Measurements from ENCODE around the gene ARL15.

The ARL15 gene

GRCh38 chr5:53879708-53880323, 430.6 kb downstream of the ARL15 start:
- Histone ChIP-seq H4K8ac (ENCODE audit: low read depth, low read length) (no peak overlapping the region), H3K18ac (ENCODE audit: low read length) (no peak overlapping the region), H3K27me3 (ENCODE audit: insufficient read depth, low read length) (no peaks in the 10 kb centered on the region), H3K4me3 (ENCODE audit: low read depth, low read length) (no peak overlapping the region), H3K14ac (ENCODE audit: low read length) (no peak overlapping the region), H2BK5ac (ENCODE audit: low read depth, low read length, poor library complexity) (no peak overlapping the region), H2BK120ac (ENCODE audit: insufficient read depth, low read length, poor library complexity) (no peak overlapping the region), H3K27ac (ENCODE audit: low read depth, low read length) (no peak overlapping the region), H4K91ac (ENCODE audit: low read depth, low read length) (no peak overlapping the region), H3K23ac (ENCODE audit: low read length) (no peak overlapping the region), H3K79me1 (ENCODE audit: low read length) (no peaks in the 10 kb centered on the region), H3K9me3 (ENCODE audit: insufficient read depth, low read depth, low read length) (no peaks in the 10 kb centered on the region), H3K4me2 (ENCODE audit: low read length) (no peak overlapping the region), H3K4me1 (ENCODE audit: control insufficient read depth in 1 of 2, insufficient read depth in 2 of 2, low read length in 2 of 2) (no peaks in the 10 kb centered on the region), H2AK5ac (ENCODE audit: low read length) (no peak overlapping the region), H3K36me3 (ENCODE audit: control insufficient read depth in 1 of 2, insufficient read depth in 2 of 2, low read length in 2 of 2) (no peaks in the 10 kb centered on the region), H3K4ac (ENCODE audit: low read depth, low read length) (no peak overlapping the region), H3K79me2 (ENCODE audit: control insufficient read depth, insufficient read depth, low read length, poor library complexity) (no peaks in the 10 kb centered on the region), H3K9ac (ENCODE audit: low read length) (no peak overlapping the region), H4K12ac (ENCODE audit: low read depth, low read length) (no peak overlapping the region), H2BK12ac (ENCODE audit: low read length) (no peak overlapping the region), H2AFZ (ENCODE audit: insufficient read depth, low read length, poor library complexity) (no peak overlapping the region)
- WGBS (ENCODE audit: extremely low coverage, insufficient coverage, insufficient read length) = no CpG with 5 or more reads among the region's 5 CpGs
- no peak for DNase-seq

- Histone ChIP-seq H3K9me3 (ENCODE audit: insufficient read depth, low read depth, low read length) (peaks cover 3% of the 10 kb centered on the region), H3K27ac (ENCODE audit: low read depth, low read length) (no peak overlapping the region), H3K4ac (ENCODE audit: low read depth, low read length) (no peak overlapping the region), H3K4me3 (ENCODE audit: low read depth, low read length) (no peak overlapping the region), H3K27me3 (ENCODE audit: insufficient read depth, low read length) (no peaks in the 10 kb centered on the region), H2BK12ac (ENCODE audit: low read length) (no peak overlapping the region), H2BK5ac (ENCODE audit: low read depth, low read length, poor library complexity) (no peak overlapping the region), H3K14ac (ENCODE audit: low read length) (no peak overlapping the region), H2AFZ (ENCODE audit: insufficient read depth, low read length, poor library complexity) (no peak overlapping the region), H3K36me3 (ENCODE audit: control insufficient read depth in 1 of 2, insufficient read depth in 2 of 2, low read length in 2 of 2) (no peaks in the 10 kb centered on the region), H3K79me1 (ENCODE audit: low read length) (no peaks in the 10 kb centered on the region), H4K8ac (ENCODE audit: low read depth, low read length) (no peak overlapping the region), H2BK120ac (ENCODE audit: insufficient read depth, low read length, poor library complexity) (no peak overlapping the region), H3K4me1 (ENCODE audit: control insufficient read depth in 1 of 2, insufficient read depth in 2 of 2, low read length in 2 of 2) (no peaks in the 10 kb centered on the region), H2AK5ac (ENCODE audit: low read length) (no peak overlapping the region), H3K4me2 (ENCODE audit: low read length) (no peak overlapping the region), H3K79me2 (ENCODE audit: control insufficient read depth, insufficient read depth, low read length, poor library complexity) (no peaks in the 10 kb centered on the region), H3K9ac (ENCODE audit: low read length) (no peak overlapping the region), H3K18ac (ENCODE audit: low read length) (no peak overlapping the region), H4K91ac (ENCODE audit: low read depth, low read length) (no peak overlapping the region), H4K12ac (ENCODE audit: low read depth, low read length) (no peak overlapping the region), H3K23ac (ENCODE audit: low read length) (no peak overlapping the region)
- DNase-seq = no peak
- WGBS (ENCODE audit: extremely low coverage, insufficient coverage, insufficient read length) = 100% methylated on average over 1 of the region's 2 CpGs
Measured at GRCh38 chr5:53878015-53878414, 432.4 kb downstream of the ARL15 start.

- H4K91ac ChIP-seq (ENCODE audit: low read depth, low read length) = no peak overlapping the region
- no peak overlapping the region for H3K18ac ChIP-seq (ENCODE audit: low read length)
- no peak overlapping the region for H3K4me2 ChIP-seq (ENCODE audit: low read length)
- no peak overlapping the region for H3K9ac ChIP-seq (ENCODE audit: low read length)
- H2BK120ac ChIP-seq (ENCODE audit: insufficient read depth, low read length, poor library complexity) = no peak overlapping the region
- no peak for DNase-seq
- H3K79me1 ChIP-seq (ENCODE audit: low read length) = no peaks in the 10 kb centered on the region
- H3K14ac ChIP-seq (ENCODE audit: low read length) = no peak overlapping the region
- no peaks in the 10 kb centered on the region for H3K79me2 ChIP-seq (ENCODE audit: control insufficient read depth, insufficient read depth, low read length, poor library complexity)
- no peaks in the 10 kb centered on the region for H3K36me3 ChIP-seq (ENCODE audit: control insufficient read depth in 1 of 2, insufficient read depth in 2 of 2, low read length in 2 of 2)
- H4K8ac ChIP-seq (ENCODE audit: low read depth, low read length) = no peak overlapping the region
- no peak overlapping the region for H3K4me3 ChIP-seq (ENCODE audit: low read depth, low read length)
- H3K23ac ChIP-seq (ENCODE audit: low read length) = no peak overlapping the region
- no peak overlapping the region for H3K4ac ChIP-seq (ENCODE audit: low read depth, low read length)
- H2BK5ac ChIP-seq (ENCODE audit: low read depth, low read length, poor library complexity) = no peak overlapping the region
- no peaks in the 10 kb centered on the region for H3K27me3 ChIP-seq (ENCODE audit: insufficient read depth, low read length)
- WGBS (ENCODE audit: extremely low coverage, insufficient coverage, insufficient read length) = no CpG with 5 or more reads among the region's 2 CpGs
- no peaks in the 10 kb centered on the region for H3K4me1 ChIP-seq (ENCODE audit: control insufficient read depth in 1 of 2, insufficient read depth in 2 of 2, low read length in 2 of 2)
- no peak overlapping the region for H2BK12ac ChIP-seq (ENCODE audit: low read length)
- H2AFZ ChIP-seq (ENCODE audit: insufficient read depth, low read length, poor library complexity) = no peak overlapping the region
- peaks cover 3% of the 10 kb centered on the region for H3K9me3 ChIP-seq (ENCODE audit: insufficient read depth, low read depth, low read length)
- H3K27ac ChIP-seq (ENCODE audit: low read depth, low read length) = no peak overlapping the region
- no peak overlapping the region for H2AK5ac ChIP-seq (ENCODE audit: low read length)
- H4K12ac ChIP-seq (ENCODE audit: low read depth, low read length) = no peak overlapping the region
Measured at GRCh38 chr5:53877243-53877642, 433.1 kb downstream of the ARL15 start.

GRCh38 chr5:53874409-53874808, 436.0 kb downstream of the ARL15 start:
- Histone ChIP-seq H3K36me3 (ENCODE audit: control insufficient read depth in 1 of 2, insufficient read depth in 2 of 2, low read length in 2 of 2) (no peaks in the 10 kb centered on the region), H3K4ac (ENCODE audit: low read depth, low read length) (no peak overlapping the region), H3K4me1 (ENCODE audit: control insufficient read depth in 1 of 2, insufficient read depth in 2 of 2, low read length in 2 of 2) (no peaks in the 10 kb centered on the region), H2BK12ac (ENCODE audit: low read length) (no peak overlapping the region), H3K9ac (ENCODE audit: low read length) (no peak overlapping the region), H3K4me3 (ENCODE audit: low read depth, low read length) (no peak overlapping the region), H4K12ac (ENCODE audit: low read depth, low read length) (no peak overlapping the region), H3K18ac (ENCODE audit: low read length) (no peak overlapping the region), H2AFZ (ENCODE audit: insufficient read depth, low read length, poor library complexity) (no peak overlapping the region), H4K91ac (ENCODE audit: low read depth, low read length) (no peak overlapping the region), H3K79me1 (ENCODE audit: low read length) (no peaks in the 10 kb centered on the region), H3K27ac (ENCODE audit: low read depth, low read length) (no peak overlapping the region), H2BK5ac (ENCODE audit: low read depth, low read length, poor library complexity) (no peak overlapping the region), H3K79me2 (ENCODE audit: control insufficient read depth, insufficient read depth, low read length, poor library complexity) (no peaks in the 10 kb centered on the region), H3K23ac (ENCODE audit: low read length) (no peak overlapping the region), H3K14ac (ENCODE audit: low read length) (no peak overlapping the region), H3K27me3 (ENCODE audit: insufficient read depth, low read length) (no peaks in the 10 kb centered on the region), H2AK5ac (ENCODE audit: low read length) (no peak overlapping the region), H3K9me3 (ENCODE audit: insufficient read depth, low read depth, low read length) (peaks cover 3% of the 10 kb centered on the region), H4K8ac (ENCODE audit: low read depth, low read length) (no peak overlapping the region), H2BK120ac (ENCODE audit: insufficient read depth, low read length, poor library complexity) (no peak overlapping the region), H3K4me2 (ENCODE audit: low read length) (no peak overlapping the region)
- DNase-seq = no peak
- no CpG with 5 or more reads among the region's 1 CpG for WGBS (ENCODE audit: extremely low coverage, insufficient coverage, insufficient read length)

All from trophoblast cell (in vitro differentiated cells and primary cell).